Stimulated activated CD4-positive, alpha-beta T cell treated with anti-CD3 and anti-CD28 coated beads, Interleukin-12 subunit alpha, Interleukin-12 subunit beta, amount 100 ng/mL, for 24 hours (primary cell): ENCODE measurements around the gene LIPC.

Experiments used
- DNase-seq, 2 experiments: peaks; one replicate each; pipeline ENCODE4 v3.0.0-alpha.2; 2020; ENCODE audit warnings: low read depth in 2 of 2

LIPC gene

DNA sequence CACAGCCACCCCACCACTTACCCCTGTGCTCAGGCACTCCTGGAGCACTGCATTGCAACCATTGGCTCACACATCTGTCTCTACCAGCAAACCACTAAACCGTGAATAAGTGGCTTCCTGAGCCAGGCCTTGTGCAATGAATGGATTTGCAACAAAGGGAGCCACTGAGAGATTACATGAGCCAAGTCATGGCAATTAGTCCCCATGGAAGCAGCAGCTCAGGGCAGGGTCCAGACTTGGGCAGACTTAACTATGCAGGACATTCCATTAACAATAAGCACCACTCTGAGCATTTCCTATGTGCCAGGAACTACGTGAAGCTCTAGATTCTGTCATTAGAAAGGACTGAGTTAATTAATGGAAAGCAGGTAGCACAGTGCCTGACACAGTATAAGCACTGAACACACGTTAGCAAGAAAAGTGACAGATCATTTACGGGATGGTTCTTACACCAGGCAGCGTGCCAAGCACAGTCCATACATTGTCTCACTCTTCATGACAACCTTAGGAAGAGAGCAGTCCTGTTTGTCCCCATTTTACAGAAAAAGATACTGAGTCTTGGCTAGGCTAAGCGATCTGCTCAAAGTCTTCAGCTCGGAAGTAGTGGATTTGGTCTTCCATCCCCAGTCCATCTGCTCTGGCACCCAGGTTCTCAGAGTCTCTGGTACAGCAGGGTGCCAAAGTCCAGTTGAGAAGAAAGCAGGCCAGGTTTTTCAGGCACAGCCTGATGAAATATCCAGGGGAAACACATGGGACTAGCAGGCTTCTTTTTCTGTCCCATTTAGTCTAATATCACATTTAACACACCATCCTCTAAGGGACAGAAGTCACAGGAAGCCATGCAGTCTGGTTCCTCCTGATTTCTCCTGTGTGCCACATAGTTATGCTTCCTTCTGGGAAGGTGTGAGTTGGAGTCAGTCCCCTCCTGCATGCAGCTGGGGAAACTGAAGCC is 44.1 kb downstream of the LIPC start:
- no peak for DNase-seq

DNA sequence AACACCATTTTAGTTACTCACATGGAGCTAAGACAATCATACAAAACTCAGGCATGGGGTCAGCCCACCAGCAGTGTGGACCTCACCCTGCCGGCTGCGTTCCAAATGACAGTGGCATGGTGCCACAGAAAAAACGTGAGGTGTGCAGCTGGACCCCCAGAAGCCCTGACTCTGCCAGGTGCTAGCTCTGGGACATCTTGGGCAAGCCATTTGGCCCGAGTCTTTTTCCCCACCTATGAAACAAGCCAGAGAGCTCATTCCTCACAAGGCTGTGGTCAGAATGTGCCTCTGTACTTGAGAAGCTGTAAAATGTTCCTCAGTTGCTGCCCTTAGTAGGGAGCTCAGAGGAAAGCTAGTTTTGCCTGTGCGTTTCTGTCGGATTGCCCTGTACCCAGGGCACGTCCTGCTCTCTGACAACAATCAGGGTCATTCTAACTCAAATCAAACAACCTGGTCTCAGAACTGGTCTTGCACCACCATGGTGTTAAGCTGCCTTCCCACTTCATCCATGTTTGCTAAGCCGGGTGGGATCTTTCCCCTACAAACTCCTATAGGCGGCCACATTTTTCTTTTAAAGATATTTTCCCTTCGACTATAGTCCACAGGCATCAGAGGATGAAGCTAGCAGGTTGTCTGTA is 44.9 kb downstream of the LIPC start:
- no peak for DNase-seq

DNA sequence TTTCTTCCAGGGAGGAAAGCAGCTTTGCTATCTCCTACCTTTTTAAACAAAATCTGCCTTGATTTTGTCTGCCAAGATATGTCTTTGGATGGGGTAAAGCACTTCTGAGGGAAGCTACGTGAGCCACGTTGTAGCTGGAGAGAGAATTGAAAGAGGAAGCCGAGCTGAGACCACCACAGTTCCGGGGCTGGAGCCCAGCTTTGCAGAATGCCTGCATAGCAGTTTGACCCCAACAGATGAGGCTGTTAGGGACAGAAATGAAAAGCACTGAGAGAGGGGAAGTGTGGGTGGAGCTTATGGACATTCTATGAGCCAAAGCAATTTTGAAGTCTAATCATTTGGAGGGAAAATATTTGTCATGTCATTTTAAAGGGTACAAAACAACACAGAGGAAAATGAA is 45.4 kb downstream of the LIPC start:
- no peak for DNase-seq

DNA sequence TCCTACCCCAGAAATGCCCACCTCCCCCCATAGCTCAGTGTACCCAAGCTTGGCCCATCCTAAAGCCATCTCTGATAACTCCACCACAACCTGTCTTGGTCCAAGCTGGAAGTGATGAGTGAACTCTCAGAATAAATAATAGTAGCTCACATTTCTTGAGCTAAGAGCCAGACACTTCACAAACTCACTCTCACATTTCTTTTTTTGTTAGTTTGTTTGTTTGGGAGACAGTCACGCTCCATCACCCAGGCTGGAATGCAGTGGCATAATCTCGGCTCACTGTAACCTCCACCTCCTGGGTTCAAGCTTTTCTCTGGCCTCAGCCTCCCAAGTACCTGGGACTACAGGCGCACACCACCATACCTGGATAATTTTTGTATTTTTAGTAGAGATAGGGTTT is 46.2 kb downstream of the LIPC start:
- DNase-seq = no peak

- DNase-seq = no peak
These were observed 46.8 kb downstream of the LIPC start for GRCh38 chr15:58478579-58478978.

- DNase-seq = no peak
These were observed 48.1 kb downstream of the LIPC start for GRCh38 chr15:58479941-58480340.

DNA sequence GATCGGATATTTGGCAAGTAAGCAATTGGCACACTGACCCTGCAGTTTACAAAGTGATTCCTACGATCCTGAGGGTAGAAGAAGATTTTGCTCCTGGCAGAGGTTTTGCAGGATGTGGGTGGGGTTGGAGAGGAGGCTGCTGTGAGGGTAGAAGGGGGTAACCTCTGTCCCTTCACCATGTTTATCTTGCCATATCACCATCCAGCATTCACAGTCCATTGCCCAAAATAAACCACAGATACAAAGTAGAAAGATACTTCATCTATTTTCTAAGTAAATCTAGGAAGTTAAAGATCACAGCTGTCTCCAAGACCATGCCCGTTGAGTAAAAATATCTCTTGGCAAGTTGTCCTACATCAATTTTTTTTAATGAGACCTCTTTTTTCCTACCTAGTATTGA is 51.6 kb downstream of the LIPC start:
- no peak for DNase-seq

GRCh38 chr15:58484791-58485600 is 53.2 kb downstream of the LIPC start:
- no peak for DNase-seq

DNA sequence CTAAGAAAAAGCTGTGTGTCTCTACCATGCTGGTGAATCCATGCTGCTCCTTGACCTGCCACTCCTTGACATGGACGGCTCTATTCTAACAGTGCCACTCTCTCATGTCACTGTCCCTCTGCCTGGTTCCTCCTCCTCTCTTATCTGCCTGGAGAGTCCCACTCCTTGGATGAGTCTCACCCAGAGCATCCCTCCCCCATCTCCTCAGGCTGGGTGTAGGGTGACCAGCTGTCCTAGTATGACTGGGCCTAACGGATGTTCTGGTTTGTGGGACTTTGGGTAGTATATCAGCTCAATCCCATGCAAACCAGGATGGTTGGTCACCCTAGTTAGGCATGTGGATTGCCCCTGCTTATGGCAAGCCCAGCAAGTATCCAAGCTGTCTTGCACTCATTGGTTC is 54.3 kb downstream of the LIPC start:
- DNase-seq = no peak

DNA sequence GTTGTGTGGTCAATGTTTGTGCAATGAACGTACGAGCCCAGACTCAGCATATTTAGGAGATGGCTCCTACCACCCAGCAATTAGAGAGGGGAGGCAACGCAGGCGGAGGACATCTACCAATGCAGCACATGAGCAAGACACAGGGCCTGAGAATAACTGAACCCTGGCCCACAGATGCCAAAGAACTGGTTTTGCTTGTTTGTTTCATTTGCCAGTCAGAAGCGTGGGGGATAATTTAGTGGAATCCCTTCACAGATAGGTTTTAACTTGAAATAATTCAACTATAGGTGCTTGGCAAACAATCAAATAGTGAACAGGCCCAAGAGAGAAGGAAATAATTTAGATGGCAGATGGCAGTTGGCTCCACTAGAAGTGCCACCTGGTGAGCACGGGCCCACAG is 54.8 kb downstream of the LIPC start:
- DNase-seq = no peak

DNA sequence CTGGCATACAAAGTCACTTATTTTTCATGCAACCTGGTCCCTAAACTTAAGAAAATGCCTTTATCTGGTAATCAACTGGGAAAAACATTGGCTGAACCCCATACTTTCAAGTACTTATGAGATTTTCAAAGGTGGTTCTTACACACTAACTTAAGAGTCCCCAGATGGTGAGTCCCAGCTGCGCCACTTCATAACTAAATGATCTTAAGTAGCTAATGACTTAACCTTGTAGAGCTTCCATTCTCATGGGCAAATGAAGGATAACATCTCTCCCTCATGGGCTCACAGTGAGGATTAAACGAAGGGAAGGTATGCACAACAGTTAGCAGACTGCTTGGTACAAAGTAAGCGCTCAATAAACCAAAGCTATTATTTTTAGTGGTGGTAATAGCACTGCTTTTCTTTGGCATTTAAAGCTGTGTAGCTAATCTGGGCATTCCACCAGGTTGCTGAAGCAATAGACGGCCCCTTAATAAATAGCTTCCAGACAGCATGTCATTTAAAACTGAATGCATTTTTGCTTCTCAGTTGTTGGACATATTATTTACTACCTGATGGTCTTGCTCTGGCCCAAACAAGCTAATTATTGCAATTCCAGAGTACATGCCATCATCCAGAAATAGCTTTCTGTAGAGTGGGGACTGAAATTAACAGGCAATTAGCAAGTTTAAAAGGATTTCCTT is 55.4 kb downstream of the LIPC start:
- no peak for DNase-seq

GRCh38 chr15:58487724-58488120 is 55.9 kb downstream of the LIPC start:
- no peak for DNase-seq

- no peak for DNase-seq
These were observed 57.7 kb downstream of the LIPC start for GRCh38 chr15:58489289-58490085.

- no peak for DNase-seq
These were observed 58.5 kb downstream of the LIPC start for GRCh38 chr15:58490086-58490887.

DNA sequence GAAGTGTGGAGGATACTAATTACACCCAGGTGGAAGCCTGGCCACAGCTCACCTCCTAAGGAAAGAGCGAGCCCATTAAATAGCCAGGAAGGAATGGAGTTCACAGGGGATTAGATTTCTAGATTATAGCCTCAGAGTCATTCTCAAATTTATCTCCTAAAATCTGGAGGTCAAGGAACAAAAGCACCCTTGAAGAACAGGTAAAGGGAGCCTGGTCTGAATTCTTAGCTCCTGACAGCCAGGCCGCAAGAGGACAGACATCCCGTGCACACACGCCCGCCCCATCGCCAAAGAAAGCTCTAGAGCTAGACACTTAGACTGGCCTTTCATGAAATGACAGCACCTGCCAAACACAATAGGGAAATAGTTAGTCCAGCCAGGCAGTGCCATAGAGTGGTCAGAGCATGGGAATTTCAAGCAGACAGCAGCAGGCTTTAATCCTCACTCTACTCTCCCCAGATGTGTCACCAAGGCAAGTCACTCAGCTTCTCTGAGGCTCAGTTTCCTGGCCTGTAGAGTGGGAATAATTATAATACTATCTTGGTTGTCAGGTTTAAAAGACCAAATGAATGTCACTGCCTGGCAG is 59.2 kb downstream of the LIPC start:
- DNase-seq = no peak

GRCh38 chr15:58491499-58492202 is 59.9 kb downstream of the LIPC start:
- no peak for DNase-seq

DNA sequence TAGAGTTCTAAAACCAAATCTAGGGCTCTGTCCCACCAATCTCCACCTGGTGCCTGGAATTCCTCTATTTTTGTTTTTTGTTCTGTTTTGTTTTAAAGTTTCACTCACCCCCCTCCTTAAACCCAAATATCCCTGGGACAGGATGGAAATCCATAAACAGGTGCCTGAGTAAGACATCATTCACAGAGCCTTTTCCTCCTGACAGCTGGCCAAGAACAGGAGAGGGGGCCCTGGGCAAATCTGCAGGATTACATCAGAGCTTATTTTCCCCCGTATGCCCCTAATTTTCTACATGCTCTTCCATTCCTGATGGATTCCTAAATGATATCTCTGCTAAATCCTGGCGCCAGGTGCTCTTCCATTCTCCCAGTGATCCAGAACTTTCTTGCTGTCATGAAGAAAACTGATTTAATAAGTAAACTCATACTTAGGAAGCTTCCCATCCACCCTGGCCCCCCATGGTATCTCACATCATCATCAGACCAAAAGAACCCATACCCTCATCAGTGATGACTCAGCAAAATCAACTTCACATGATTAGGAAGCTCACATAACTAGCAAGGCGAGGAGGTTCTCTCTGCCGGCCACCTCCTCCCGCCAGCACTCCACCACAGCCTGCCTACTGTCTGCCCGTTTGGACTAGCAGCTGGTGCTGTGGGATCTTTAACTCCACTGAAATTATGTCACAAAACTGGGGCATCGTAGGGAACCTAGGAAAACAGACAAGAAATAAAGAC is 61.0 kb downstream of the LIPC start:
- DNase-seq = no peak

DNA sequence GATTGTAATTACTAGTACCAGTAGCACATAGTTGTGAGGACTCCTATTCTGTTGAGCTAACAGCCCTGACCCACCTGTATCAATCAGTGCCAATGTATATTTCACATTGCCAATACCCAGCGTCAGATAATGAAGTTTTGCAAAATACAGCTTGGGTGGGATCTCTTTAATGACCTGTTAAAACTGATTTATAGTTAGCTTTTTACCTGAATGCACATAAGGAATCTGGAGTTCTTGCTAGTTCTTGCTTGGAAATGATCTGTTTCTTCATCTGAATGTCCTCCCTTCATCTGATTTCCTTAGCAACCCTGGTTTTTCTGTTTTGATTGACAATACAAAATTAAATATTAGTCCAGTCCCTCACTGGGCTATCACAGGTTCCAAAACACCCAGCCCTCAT is 62.8 kb downstream of the LIPC start:
- DNase-seq = no peak
